Keratinocyte (primary cell): ENCODE results near the gene PAPPA. TPM values are rescaled to one million over a fixed set of nuclear protein-coding genes. Genes with fewer than 3 reads are reported as not detected.
A peak's percentile ranks its signal among the peaks of the same experiment; 100 is the strongest.

Source experiments
- DNase-seq: peaks from one replicate; pipeline ENCODE4 v3.0.0-alpha.2; 2011; ENCODE audit warnings: low read depth, missing footprints, low spot score
- FAIRE-seq: peaks from 2 replicates; lab custom pipeline; 2011; peaks lifted over from hg19 to GRCh38; lab: Jason Lieb, UNC
- H2AFZ ChIP-seq: 2 replicates; pipeline ENCODE4 v1.6.0; 2012; ENCODE audit warnings: low read length, control low read depth, inconsistent platforms; ENCODE audit not compliant: control insufficient read depth
- H3K27ac ChIP-seq: 2 replicates; pipeline ENCODE4 v1.5.1; 2011; ENCODE audit warnings: low read length; ENCODE audit not compliant: control insufficient read depth, insufficient read depth
- H3K27me3 ChIP-seq: 3 replicates; pipeline ENCODE4 v1.6.0; 2011; ENCODE audit warnings: low read length; ENCODE audit not compliant: control insufficient read depth, insufficient read depth; ENCODE audit errors: extremely low read depth
- H3K36me3 ChIP-seq, 2 experiments: 2 replicates in 1 of 2; 3 replicates in 1 of 2; pipeline ENCODE4 v1.5.1; 2011; ENCODE audit warnings: low read length in 2 of 2, mild to moderate bottlenecking in 1 of 2; ENCODE audit not compliant: control insufficient read depth in 2 of 2, insufficient read depth in 2 of 2; ENCODE audit errors: extremely low read depth in 1 of 2
- H3K4me1 ChIP-seq: 3 replicates; pipeline ENCODE4 v1.5.1; 2011; ENCODE audit warnings: low read length; ENCODE audit not compliant: control insufficient read depth, insufficient read depth; ENCODE audit errors: extremely low read depth
- H3K4me2 ChIP-seq: 3 replicates; pipeline ENCODE4 v1.6.0; 2011; ENCODE audit warnings: low read depth, low read length; ENCODE audit not compliant: control insufficient read depth, insufficient read depth; ENCODE audit errors: extremely low read depth
- H3K4me3 ChIP-seq, 3 experiments: fragments of 200-600 bp in 1 of 3; sonication (generic) in 1 of 3; 2 replicates in 2 of 3; 3 replicates in 1 of 3; pipeline ENCODE4 v1.5.1; 2011 to 2016; ENCODE audit warnings: low read length in 3 of 3, mild to moderate bottlenecking in 3 of 3, control low read depth in 2 of 3, inconsistent platforms in 1 of 3, low read depth in 1 of 3, mixed read lengths in 1 of 3, mixed run types in 1 of 3, moderate library complexity in 1 of 3; ENCODE audit not compliant: control insufficient read depth in 2 of 3, insufficient read depth in 2 of 3; ENCODE audit errors: extremely low read depth in 1 of 3
- H3K79me2 ChIP-seq: 2 replicates; pipeline ENCODE4 v1.6.0; 2012; ENCODE audit warnings: low read length; ENCODE audit not compliant: control insufficient read depth, insufficient read depth
- H3K9ac ChIP-seq: 3 replicates; pipeline ENCODE4 v1.6.0; 2011; ENCODE audit warnings: low read length; ENCODE audit not compliant: control insufficient read depth, insufficient read depth; ENCODE audit errors: extremely low read depth
- H3K9me1 ChIP-seq: 3 replicates; pipeline ENCODE4 v1.6.0; 2011; ENCODE audit warnings: low read length; ENCODE audit not compliant: control insufficient read depth, insufficient read depth; ENCODE audit errors: extremely low read depth
- H3K9me3 ChIP-seq: 2 replicates; pipeline ENCODE4 v1.5.1; 2012; ENCODE audit warnings: low read depth, low read length; ENCODE audit not compliant: control insufficient read depth
- H4K20me1 ChIP-seq: 3 replicates; pipeline ENCODE4 v1.6.0; 2011; ENCODE audit warnings: low read length; ENCODE audit not compliant: control insufficient read depth, insufficient read depth; ENCODE audit errors: extremely low read depth
- EZH2 ChIP-seq: IDR thresholded peaks from one replicate; pipeline ENCODE4 v1.6.1; 2012; ENCODE audit warnings: inconsistent platforms, mild to moderate bottlenecking, low read length, moderate library complexity
- dilution Hi-C: fragments of 300-500 bp; cut with MboI; formaldehyde crosslinking; loops from one replicate; pipeline ENCODE4 v1.7.0; 2020; ENCODE audit warnings: low sequenced_read_pairs; ENCODE audit not compliant: extremely low pct_ligation_motif_present
- polyA plus RNA-seq, 5 experiments: library from polyadenylated mRNA; depleted of rRNA in 3 of 5; stranded (reverse) in 3 of 5; stranded (forward) in 1 of 5; unstranded in 1 of 5; fragments of >200 nt; gene quantifications; 1 replicate in 1 of 5; 2 replicates in 3 of 5; 3 replicates in 1 of 5; pipeline versions ENCODE4 v1.2.1 to v1.2.3, GENCODE V29; 2011 to 2012; ENCODE audit warnings: missing spikeins in 2 of 5, low read depth in 1 of 5, low replicate concordance in 1 of 5
- TF ChIP-seq, protein P1 (sequence below), 3 experiments: IDR thresholded peaks in 1 of 3; conservative IDR thresholded peaks in 1 of 3; optimal IDR thresholded peaks in 1 of 3; 2 replicates in 2 of 3; 3 replicates in 1 of 3; pipeline versions ENCODE3 to v1.5.1; 2011; ENCODE audit warnings: low read length in 3 of 3, mild to moderate bottlenecking in 3 of 3, moderate library complexity in 2 of 3, control low read depth in 1 of 3, inconsistent platforms in 1 of 3; ENCODE audit not compliant: insufficient read depth in 2 of 3; ENCODE audit errors: extremely low read depth in 1 of 3

PAPPA gene
- polyA plus RNA-seq, 1 donor (not counting 4 experiments of a cell fraction or from before 2014, with no cell fraction given), result 0.77 TPM

DNA sequence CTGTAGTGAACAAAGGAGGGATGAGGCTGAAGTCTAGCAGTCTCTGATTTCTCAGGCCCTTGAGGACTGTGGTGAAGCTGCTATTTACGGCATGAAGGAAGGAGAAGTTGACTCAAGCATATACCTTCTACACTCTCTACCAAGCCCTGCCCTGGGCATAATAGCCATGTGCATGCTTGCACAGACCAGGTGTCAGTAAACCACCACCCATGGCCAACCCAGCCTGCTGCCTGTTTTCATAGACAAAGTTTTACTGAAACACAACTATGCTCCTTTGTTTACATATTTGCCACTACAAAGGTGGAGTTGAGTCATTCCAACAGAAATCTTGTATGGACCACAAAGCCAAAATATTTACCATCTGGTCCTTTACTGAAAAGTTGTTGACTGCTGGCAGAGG, 126.9 kb downstream of the PAPPA start:
- Histone ChIP-seq H3K9me1 (no peaks in the 10 kb centered on the region), H3K36me3 (no peaks in the 10 kb centered on the region), H3K9me3 (no peaks in the 10 kb centered on the region), H3K4me3 (no peak overlapping the region), H3K9ac (no peak overlapping the region), H3K4me1 (peaks cover 17% of the 10 kb centered on the region), H3K4me2 (no peak overlapping the region), H2AFZ (no peak overlapping the region), H3K27ac (no peak overlapping the region), H3K27me3 (no peaks in the 10 kb centered on the region), H3K79me2 (no peaks in the 10 kb centered on the region), H4K20me1 (no peaks in the 10 kb centered on the region)
- TF ChIP-seq, protein P1, sequence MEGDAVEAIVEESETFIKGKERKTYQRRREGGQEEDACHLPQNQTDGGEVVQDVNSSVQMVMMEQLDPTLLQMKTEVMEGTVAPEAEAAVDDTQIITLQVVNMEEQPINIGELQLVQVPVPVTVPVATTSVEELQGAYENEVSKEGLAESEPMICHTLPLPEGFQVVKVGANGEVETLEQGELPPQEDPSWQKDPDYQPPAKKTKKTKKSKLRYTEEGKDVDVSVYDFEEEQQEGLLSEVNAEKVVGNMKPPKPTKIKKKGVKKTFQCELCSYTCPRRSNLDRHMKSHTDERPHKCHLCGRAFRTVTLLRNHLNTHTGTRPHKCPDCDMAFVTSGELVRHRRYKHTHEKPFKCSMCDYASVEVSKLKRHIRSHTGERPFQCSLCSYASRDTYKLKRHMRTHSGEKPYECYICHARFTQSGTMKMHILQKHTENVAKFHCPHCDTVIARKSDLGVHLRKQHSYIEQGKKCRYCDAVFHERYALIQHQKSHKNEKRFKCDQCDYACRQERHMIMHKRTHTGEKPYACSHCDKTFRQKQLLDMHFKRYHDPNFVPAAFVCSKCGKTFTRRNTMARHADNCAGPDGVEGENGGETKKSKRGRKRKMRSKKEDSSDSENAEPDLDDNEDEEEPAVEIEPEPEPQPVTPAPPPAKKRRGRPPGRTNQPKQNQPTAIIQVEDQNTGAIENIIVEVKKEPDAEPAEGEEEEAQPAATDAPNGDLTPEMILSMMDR (optimal IDR thresholded peaks at IDR 0.05 in 1 of 3, IDR thresholded peaks at IDR 0.05 in 1 of 3, conservative IDR thresholded peaks at IDR 0.05 in 1 of 3; ENCODE audit: extremely low read depth in 1 of 3, insufficient read depth in 2 of 3, low read length in 3 of 3), result no peak
- TF ChIP-seq EZH2, result no peak
- dilution Hi-C loops, result no loop called here
- DNase-seq (peak; percentile 50), FAIRE-seq (peak; percentile 81)

DNA sequence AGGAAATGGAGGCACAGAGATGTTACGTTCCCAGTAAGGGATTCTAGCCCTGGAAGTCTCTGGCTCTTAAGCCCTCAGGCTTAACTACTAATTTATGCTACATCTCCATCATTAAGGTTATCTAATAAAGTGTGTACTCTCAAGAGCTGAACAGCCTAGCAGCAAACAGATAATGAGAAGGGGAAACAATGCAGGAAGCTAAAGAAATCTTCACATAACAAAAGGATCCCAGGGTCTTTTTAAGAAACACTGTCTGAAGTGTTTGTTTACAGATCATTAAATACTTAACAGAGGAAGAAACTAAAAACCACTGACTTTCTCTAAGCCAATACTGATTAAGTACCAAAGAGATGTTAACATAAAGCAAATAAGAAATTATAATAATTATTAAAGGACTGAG, 129.0 kb downstream of the PAPPA start:
- H3K4me2 ChIP-seq, result no peak overlapping the region
- DNase-seq, result no peak
- peaks cover 17% of the 10 kb centered on the region for H3K4me1 ChIP-seq
- TF ChIP-seq EZH2, result no peak
- TF ChIP-seq, protein P1 (optimal IDR thresholded peaks at IDR 0.05 in 1 of 3, IDR thresholded peaks at IDR 0.05 in 1 of 3, conservative IDR thresholded peaks at IDR 0.05 in 1 of 3; ENCODE audit: extremely low read depth in 1 of 3, insufficient read depth in 2 of 3, low read length in 3 of 3), result no peak
- H3K9ac ChIP-seq, result no peak overlapping the region
- H2AFZ ChIP-seq, result no peak overlapping the region
- dilution Hi-C loops, result no loop called here
- H3K9me3 ChIP-seq, result no peaks in the 10 kb centered on the region
- H3K27ac ChIP-seq, result no peak overlapping the region
- no peaks in the 10 kb centered on the region for H4K20me1 ChIP-seq
- no peaks in the 10 kb centered on the region for H3K9me1 ChIP-seq
- no peak for FAIRE-seq
- no peaks in the 10 kb centered on the region for H3K79me2 ChIP-seq
- no peaks in the 10 kb centered on the region for H3K36me3 ChIP-seq
- no peak overlapping the region for H3K4me3 ChIP-seq
- peaks cover 3% of the 10 kb centered on the region for H3K27me3 ChIP-seq
